B cell (primary cell): ENCODE data around the gene SMC4. TPM values are rescaled to one million over a fixed set of nuclear protein-coding genes. Genes with fewer than 3 reads are reported as not detected.

Experiments used
- ATAC-seq: fragments of 200-7000 bp; cut with Tn5 transposase; one replicate; pipeline ENCODE4 v1.10.0; 2021; ENCODE audit warnings: low read depth, mild to moderate bottlenecking, moderate number of reproducible peaks, moderate library complexity
- CTCF ChIA-PET: fragments of 350-600 bp; sonication (Branson Sonifier 250); formaldehyde crosslinking; loops from one replicate; lab custom pipeline; 2021; ENCODE audit warnings: antibody characterized with exemption, inconsistent platforms; lab: Charles Lee
- POLR2A ChIA-PET: fragments of 350-600 bp; sonication (Branson Sonifier 250); formaldehyde crosslinking; loops from one replicate; lab custom pipeline; 2021; ENCODE audit warnings: antibody characterized with exemption; lab: Charles Lee
- DNase-seq: peaks from one replicate; pipeline ENCODE4 v3.0.0; 2013
- H2AFZ ChIP-seq: 2 replicates; pipeline ENCODE4 v1.6.1; 2012; ENCODE audit warnings: mild to moderate bottlenecking, low read depth, low read length; ENCODE audit not compliant: insufficient read depth, poor library complexity, severe bottlenecking
- H3K27ac ChIP-seq, 2 donors: 1 replicate in 1 of 2; 2 replicates in 1 of 2; pipeline ENCODE4 v1.5.1; 2012 to 2013; ENCODE audit warnings: low read length in 2 of 2, mild to moderate bottlenecking in 2 of 2, moderate library complexity in 1 of 2
- H3K27me3 ChIP-seq, 4 experiments: fragments of 200-600 bp in 1 of 4; sonication (generic) in 1 of 4; replicated peaks in 1 of 4; 1 replicate in 2 of 4; 2 replicates in 2 of 4; pipeline versions ENCODE4 v1.6.1 to v1.7.0; 2013 to 2016; ENCODE audit warnings: low read length in 3 of 4, mild to moderate bottlenecking in 2 of 4, mixed read lengths in 1 of 4, moderate library complexity in 1 of 4; ENCODE audit not compliant: insufficient read depth in 4 of 4, control insufficient read depth in 3 of 4; ENCODE audit errors: control extremely low read depth in 1 of 4
- H3K36me3 ChIP-seq, 2 experiments: replicated peaks in 1 of 2; 1 replicate in 1 of 2; 2 replicates in 1 of 2; pipeline versions ENCODE4 v1.6.1 to v1.7.1; 2013; ENCODE audit warnings: low read length in 1 of 2; ENCODE audit not compliant: insufficient read depth in 2 of 2, control insufficient read depth in 1 of 2; ENCODE audit errors: control extremely low read depth in 1 of 2, extremely low read depth in 1 of 2
- H3K4me1 ChIP-seq, 2 donors: fragments of 200-600 bp in 1 of 2; sonication (generic) in 1 of 2; 1 replicate in 1 of 2; 2 replicates in 1 of 2; pipeline versions ENCODE4 v1.5.1 to v1.6.1; 2013 to 2017; ENCODE audit warnings: low read length in 2 of 2; ENCODE audit not compliant: control insufficient read depth in 2 of 2, insufficient read depth in 2 of 2
- H3K4me2 ChIP-seq: replicated peaks from 2 replicates; pipeline ENCODE3; 2012; ENCODE audit warnings: mild to moderate bottlenecking, low read depth, low read length; ENCODE audit not compliant: poor library complexity, severe bottlenecking
- H3K4me3 ChIP-seq, 5 experiments: fragments of 200-600 bp in 1 of 5; sonication (generic) in 1 of 5; 1 replicate in 3 of 5; 2 replicates in 2 of 5; pipeline versions ENCODE4 v1.5.1 to v1.7.0; 2011 to 2016; ENCODE audit warnings: low read length in 4 of 5, mild to moderate bottlenecking in 4 of 5, low read depth in 2 of 5, control low read depth in 1 of 5, moderate library complexity in 1 of 5; ENCODE audit not compliant: insufficient read depth in 1 of 5; ENCODE audit errors: control extremely low read depth in 1 of 5, extremely low read depth in 1 of 5
- H3K79me2 ChIP-seq: fragments of 200-600 bp; sonication (generic); one replicate; pipeline ENCODE4 v1.6.0; 2016; ENCODE audit warnings: low read length; ENCODE audit not compliant: control insufficient read depth, insufficient read depth
- H3K9ac ChIP-seq: fragments of 200-600 bp; sonication (generic); 2 replicates; pipeline ENCODE4 v1.6.1; 2017; ENCODE audit warnings: mild to moderate bottlenecking, low read length, moderate library complexity
- H3K9me3 ChIP-seq, 3 donors: one replicate each; pipeline versions ENCODE4 v1.6.1 to v1.7.1; 2013; ENCODE audit warnings: low read length in 2 of 3; ENCODE audit not compliant: control insufficient read depth in 2 of 3, insufficient read depth in 1 of 3; ENCODE audit errors: control extremely low read depth in 1 of 3
- H4K20me1 ChIP-seq: 2 replicates; pipeline ENCODE4 v1.6.0; 2012; ENCODE audit warnings: mild to moderate bottlenecking, low read length; ENCODE audit not compliant: insufficient read depth, control insufficient read depth, poor library complexity, severe bottlenecking
- H3K27ac Mint-ChIP-seq: one replicate; pipeline ENCODE4 v1.8.0; 2021; ENCODE audit warnings: mixed read lengths
- H3K27me3 Mint-ChIP-seq: one replicate; pipeline ENCODE4 v1.8.0; 2021; ENCODE audit warnings: mixed read lengths
- H3K4me1 Mint-ChIP-seq: one replicate; pipeline ENCODE4 v1.8.0; 2021; ENCODE audit warnings: mixed read lengths
- H3K4me3 Mint-ChIP-seq: one replicate; pipeline ENCODE4 v1.8.0; 2021; ENCODE audit warnings: mixed read lengths
- H3K9me3 Mint-ChIP-seq: one replicate; pipeline ENCODE4 v1.8.0; 2022; ENCODE audit warnings: mixed read lengths; ENCODE audit not compliant: insufficient read depth
- EZH2 ChIP-seq: IDR thresholded peaks from 2 replicates; pipeline ENCODE4 v1.6.1; 2012; ENCODE audit warnings: borderline replicate concordance, low read depth, mild to moderate bottlenecking, moderate library complexity, low read length; ENCODE audit not compliant: insufficient read depth, poor library complexity, severe bottlenecking
- WGBS: methylation state at CpG from one replicate; pipeline ENCODE4 v1.1.5; 2013; ENCODE audit warnings: missing lambda C conversion rate; ENCODE audit not compliant: insufficient coverage; 5-methylcytosine and 5-hydroxymethylcytosine counted together
- intact Hi-C: fragments of 100-400 bp; cut with micrococcal nuclease; formaldehyde crosslinking; loops from one replicate; pipeline ENCODE4 v1.10.0; 2022
- polyA plus RNA-seq: library from polyadenylated mRNA; depleted of rRNA; stranded (reverse); fragments of >200 nt; gene quantifications from 2 replicates; pipeline ENCODE4 v1.2.3, GENCODE V29; 2012
- total RNA-seq, 2 donors: library from RNA; stranded (reverse); fragments of 120-200 nt in 1 of 2; gene quantifications; 1 replicate in 1 of 2; 2 replicates in 1 of 2; pipeline versions ENCODE4 v1.2.3 to v1.2.4, GENCODE V29; 2013 to 2022
- TF ChIP-seq, protein P1 (sequence below): fragments of 200-600 bp; IDR thresholded peaks from one replicate; pipeline ENCODE4 v1.8.0; 2022; ENCODE audit warnings: antibody characterized with exemption, mild to moderate bottlenecking

SMC4 gene
- total and polyA plus RNA-seq, 2 donors (not counting 1 experiment from before 2014, with no cell fraction given), result 12.4 to 55.1 TPM

DNA sequence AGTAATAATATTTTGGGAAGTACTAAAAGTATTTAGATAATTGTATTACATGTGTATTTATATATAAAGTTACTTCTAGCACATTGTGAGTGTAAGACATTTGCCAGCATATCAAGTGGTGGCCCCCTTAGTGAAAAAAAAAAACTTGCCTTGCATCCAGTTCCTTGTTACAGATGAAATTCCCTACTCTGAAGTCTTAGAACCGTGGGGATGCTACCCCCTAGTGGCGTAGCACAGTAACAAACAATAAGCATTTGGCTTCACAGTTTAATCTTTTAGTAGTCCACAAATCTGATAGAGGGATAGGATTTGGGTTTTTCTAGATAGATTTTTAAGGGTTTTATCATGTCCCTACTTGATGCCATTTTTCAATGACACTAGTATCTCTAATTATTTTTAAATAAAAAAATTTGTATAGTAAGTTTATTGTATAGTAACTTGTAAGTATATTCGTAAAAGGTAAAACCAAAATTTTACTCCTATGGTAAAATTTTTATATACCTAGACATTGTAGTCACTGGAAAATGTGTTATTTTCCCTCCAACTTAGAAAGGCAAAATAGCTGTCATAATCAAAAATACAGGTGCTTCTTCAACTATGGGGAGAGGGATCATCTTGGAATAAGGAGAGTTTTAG is 14.3 kb downstream of the SMC4 start:
- Histone ChIP-seq H3K9ac (no peak overlapping the region), H3K4me2 (no peak overlapping the region), H2AFZ (no peak overlapping the region), H3K79me2 (peaks cover 3% of the 10 kb centered on the region), H3K36me3 (peaks cover 0 to 34% of the 10 kb centered on the region in 2 experiments), H3K9me3 (no peaks in the 10 kb centered on the region), H3K27ac (no peak overlapping the region), H3K4me3 (no peak overlapping the region), H3K4me1 (no peaks in the 10 kb centered on the region), H4K20me1 (no peaks in the 10 kb centered on the region), H3K27me3 (no peaks in the 10 kb centered on the region)
- intact Hi-C loops, result loop anchor here (1.0 kb wide), 2 partner anchors 425 to 585 kb away; partner anchors contain the start of gene IL12A
- no CpG with 5 or more reads among the region's 3 CpGs for WGBS
- ChIA-PET POLR2A (interaction anchor here (0.7 kb wide), 1 partner anchor 17 kb away, joined by 3 read pairs; no protein-coding TSS in a partner anchor), CTCF (interaction anchor here (0.5 to 9.7 kb wide), 26 partner anchors 10 to 595 kb away, joined by 3 to 100 read pairs (median 4); partner anchors contain the start of genes C3orf80, IFT80, IL12A and SMC4)
- Mint-ChIP-seq H3K9me3 (no peaks in the 10 kb centered on the region), H3K4me1 (no peaks in the 10 kb centered on the region), H3K27ac (no peak overlapping the region), H3K27me3 (no peaks in the 10 kb centered on the region), H3K4me3 (no peak overlapping the region)
- peak; percentile 78 for DNase-seq
- ATAC-seq, result peak; percentile 80
- TF ChIP-seq EZH2, result no peak
- TF ChIP-seq, protein P1, sequence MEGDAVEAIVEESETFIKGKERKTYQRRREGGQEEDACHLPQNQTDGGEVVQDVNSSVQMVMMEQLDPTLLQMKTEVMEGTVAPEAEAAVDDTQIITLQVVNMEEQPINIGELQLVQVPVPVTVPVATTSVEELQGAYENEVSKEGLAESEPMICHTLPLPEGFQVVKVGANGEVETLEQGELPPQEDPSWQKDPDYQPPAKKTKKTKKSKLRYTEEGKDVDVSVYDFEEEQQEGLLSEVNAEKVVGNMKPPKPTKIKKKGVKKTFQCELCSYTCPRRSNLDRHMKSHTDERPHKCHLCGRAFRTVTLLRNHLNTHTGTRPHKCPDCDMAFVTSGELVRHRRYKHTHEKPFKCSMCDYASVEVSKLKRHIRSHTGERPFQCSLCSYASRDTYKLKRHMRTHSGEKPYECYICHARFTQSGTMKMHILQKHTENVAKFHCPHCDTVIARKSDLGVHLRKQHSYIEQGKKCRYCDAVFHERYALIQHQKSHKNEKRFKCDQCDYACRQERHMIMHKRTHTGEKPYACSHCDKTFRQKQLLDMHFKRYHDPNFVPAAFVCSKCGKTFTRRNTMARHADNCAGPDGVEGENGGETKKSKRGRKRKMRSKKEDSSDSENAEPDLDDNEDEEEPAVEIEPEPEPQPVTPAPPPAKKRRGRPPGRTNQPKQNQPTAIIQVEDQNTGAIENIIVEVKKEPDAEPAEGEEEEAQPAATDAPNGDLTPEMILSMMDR, result peak; percentile 98

DNA sequence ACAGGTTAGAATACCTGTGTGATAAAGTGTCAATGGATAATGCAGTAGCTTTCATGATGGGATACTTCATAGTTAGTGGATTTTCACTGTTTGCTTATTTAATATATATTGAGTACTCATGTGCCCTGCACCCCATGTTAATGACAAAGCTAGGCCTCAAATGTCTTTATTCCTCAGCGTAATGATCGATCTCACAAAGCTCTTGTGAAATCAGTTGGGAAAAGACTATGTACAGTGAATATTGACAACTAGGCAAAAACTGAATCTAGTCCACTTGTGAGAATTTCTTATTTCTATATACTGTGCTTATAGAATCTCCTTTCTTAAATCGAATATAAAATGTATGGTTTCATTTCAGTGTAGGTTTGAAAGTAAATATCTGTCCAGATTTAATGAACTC is 17.9 kb downstream of the SMC4 start:
- H3K4me2 ChIP-seq, result no peak overlapping the region
- no peaks in the 10 kb centered on the region for H4K20me1 ChIP-seq
- no peak overlapping the region for H3K27ac ChIP-seq
- ChIA-PET POLR2A (no interaction called here), CTCF (interaction anchor here (0.9 to 9.7 kb wide), 5 partner anchors 9 to 532 kb away, joined by 3 to 100 read pairs (median 6); partner anchors contain the start of genes IFT80 and SMC4)
- no peak overlapping the region for H3K9ac ChIP-seq
- H3K4me3 ChIP-seq, result no peak overlapping the region
- Mint-ChIP-seq H3K27me3 (no peaks in the 10 kb centered on the region), H3K4me3 (no peak overlapping the region), H3K9me3 (no peaks in the 10 kb centered on the region), H3K4me1 (no peaks in the 10 kb centered on the region), H3K27ac (no peak overlapping the region)
- H3K9me3 ChIP-seq, result no peaks in the 10 kb centered on the region
- no peak for TF ChIP-seq EZH2
- TF ChIP-seq, protein P1, result no peak
- H2AFZ ChIP-seq, result no peak overlapping the region
- DNase-seq, result no peak
- intact Hi-C loops, result no loop called here
- H3K36me3 ChIP-seq, result peaks cover 0 to 39% of the 10 kb centered on the region in 2 experiments
- no peak for ATAC-seq
- no peaks in the 10 kb centered on the region for H3K4me1 ChIP-seq
- H3K79me2 ChIP-seq, result peaks cover 3% of the 10 kb centered on the region
- no CpG with 5 or more reads among the region's 3 CpGs for WGBS
- H3K27me3 ChIP-seq, result no peaks in the 10 kb centered on the region
